ENCODE measurements around the gene VAV2.
A peak's percentile ranks its signal among the peaks of the same experiment; 100 is the strongest.

DNA sequence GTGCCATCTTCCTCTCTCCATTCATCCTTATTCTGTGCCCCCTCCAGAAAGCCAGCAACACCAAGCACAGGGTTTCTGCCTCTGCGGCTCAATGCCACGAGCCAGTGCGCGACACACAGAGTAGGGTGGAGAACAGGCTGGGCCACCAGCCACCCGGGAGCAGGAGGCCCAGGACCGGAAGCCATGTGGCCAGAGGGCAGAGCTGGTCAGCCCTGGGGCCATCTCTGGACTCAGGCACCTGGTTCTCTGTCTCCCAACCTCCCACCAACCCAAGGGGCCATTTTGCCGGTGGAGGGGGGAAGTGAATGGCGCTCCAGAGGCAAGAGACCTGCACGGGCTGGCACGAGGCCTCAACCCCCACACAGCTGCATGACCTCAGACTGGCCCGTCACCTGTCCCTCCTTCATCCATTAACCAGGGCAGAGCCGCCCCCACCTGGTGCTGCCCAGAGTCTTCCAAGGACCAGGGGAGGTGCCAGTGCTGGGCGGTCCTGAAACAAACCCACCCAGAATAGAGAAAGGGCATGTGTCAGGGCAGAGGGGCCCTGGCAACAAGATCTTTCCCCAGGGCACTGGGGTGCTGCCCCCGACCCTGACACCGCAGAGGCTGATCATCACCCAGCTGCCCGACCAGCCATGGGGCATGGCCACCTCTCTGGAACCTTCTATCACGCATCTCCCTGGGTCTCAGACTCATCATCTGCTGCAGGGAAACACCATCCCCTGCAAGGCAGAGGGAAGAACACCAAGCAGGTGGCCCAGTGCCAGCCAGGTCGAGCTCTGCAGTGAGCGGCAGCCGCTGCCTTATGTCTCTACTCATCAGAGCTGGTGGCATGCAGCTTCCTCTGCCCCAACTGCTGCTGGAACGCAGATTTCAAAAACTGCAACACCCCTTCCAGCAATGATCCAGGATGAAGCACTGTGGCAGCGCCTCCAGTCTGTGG, 11.9 kb downstream of the VAV2 start:
- no peak for TF ChIP-seq CTCF (IDR thresholded peaks at IDR 0.05; ENCODE audit: low read depth, low read length, missing input control)
- no peak for TF ChIP-seq FOXA1 (IDR thresholded peaks at IDR 0.05)
- TF ChIP-seq SP1 (IDR thresholded peaks at IDR 0.05) = no peak
- TF ChIP-seq FOXA2 (IDR thresholded peaks at IDR 0.05) = no peak
- peak in 1 of 2 donors; percentile 17 for TF ChIP-seq RAD21 (IDR thresholded peaks at IDR 0.05)
- TF ChIP-seq YY1 (IDR thresholded peaks at IDR 0.05) = no peak
- no peak for TF ChIP-seq EGR1 (IDR thresholded peaks at IDR 0.05; ENCODE audit: low read depth in 2 of 2)
- TF ChIP-seq, protein P1, sequence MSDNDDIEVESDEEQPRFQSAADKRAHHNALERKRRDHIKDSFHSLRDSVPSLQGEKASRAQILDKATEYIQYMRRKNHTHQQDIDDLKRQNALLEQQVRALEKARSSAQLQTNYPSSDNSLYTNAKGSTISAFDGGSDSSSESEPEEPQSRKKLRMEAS (IDR thresholded peaks at IDR 0.05) = no peak
- no peak for TF ChIP-seq RXRA (IDR thresholded peaks at IDR 0.05)
- no peak for TF ChIP-seq TAF1 (conservative IDR thresholded peaks at IDR 0.05)
- TF ChIP-seq JUND (IDR thresholded peaks at IDR 0.05) = no peak
